8988T (cell line): ENCODE results near the gene CCDC33.
A peak's percentile ranks its signal among the peaks of the same experiment; 100 is the strongest.

ENCODE experiments used
- DNase-seq: peaks from one replicate; pipeline ENCODE4 v3.0.0; 2011

CCDC33 gene

GRCh38 chr15:74369084-74369745, 133.1 kb downstream of the CCDC33 start:
- no peak for DNase-seq

- no peak for DNase-seq
These were observed 133.6 kb downstream of the CCDC33 start for GRCh38 chr15:74369756-74370155.

- no peak for DNase-seq
These were observed 134.3 kb downstream of the CCDC33 start for GRCh38 chr15:74370471-74370870.

GRCh38 chr15:74373056-74373650, 137.0 kb downstream of the CCDC33 start:
- DNase-seq, result no peak

- DNase-seq, result peak; percentile 89
These were observed 137.9 kb downstream of the CCDC33 start for GRCh38 chr15:74373731-74374647.

- DNase-seq, result no peak
These were observed 138.6 kb downstream of the CCDC33 start for GRCh38 chr15:74374648-74375302.

GRCh38 chr15:74375303-74375693, 139.2 kb downstream of the CCDC33 start:
- DNase-seq, result no peak

- no peak for DNase-seq
These were observed 140.1 kb downstream of the CCDC33 start for GRCh38 chr15:74376226-74376625.

GRCh38 chr15:74376825-74377581, 140.9 kb downstream of the CCDC33 start:
- no peak for DNase-seq

GRCh38 chr15:74377831-74378766, 142.0 kb downstream of the CCDC33 start:
- no peak for DNase-seq

GRCh38 chr15:74378848-74379247, 142.7 kb downstream of the CCDC33 start:
- DNase-seq, result no peak

GRCh38 chr15:74380361-74381189, 144.4 kb downstream of the CCDC33 start:
- no peak for DNase-seq

GRCh38 chr15:74381190-74381453, 145.0 kb downstream of the CCDC33 start:
- no peak for DNase-seq

GRCh38 chr15:74381481-74381880, 145.4 kb downstream of the CCDC33 start:
- no peak for DNase-seq

- peak; percentile 96 for DNase-seq
These were observed 146.1 kb downstream of the CCDC33 start for GRCh38 chr15:74382004-74382816.

- DNase-seq, result no peak
These were observed 147.2 kb downstream of the CCDC33 start for GRCh38 chr15:74383286-74383685.

- DNase-seq, result no peak
These were observed 147.8 kb downstream of the CCDC33 start for GRCh38 chr15:74383695-74384565.

- no peak for DNase-seq
These were observed 148.4 kb downstream of the CCDC33 start for GRCh38 chr15:74384566-74384880.
